Body of pancreas (tissue), 4 donors: Measurements from ENCODE around the gene CSAD.

Experiments used
- CTCF ChIP-seq, 7 experiments: fragments of 450-650 bp in 4 of 7; fragments of 200-600 bp in 3 of 7; sonication (generic) in 3 of 7; IDR thresholded peaks; one replicate each; pipeline ENCODE4 v1.5.1; 2016 to 2019; ENCODE audit warnings: antibody characterized with exemption in 7 of 7
- POLR2A ChIP-seq, 3 donors: fragments of 450-650 bp; IDR thresholded peaks; one replicate each; pipeline ENCODE4 v1.6.1; 2016; ENCODE audit warnings: antibody characterized with exemption in 3 of 3, mild to moderate bottlenecking in 2 of 3

GRCh38 chr12:53217051-53217930 is 36.6 kb upstream of the CSAD start:
- TF ChIP-seq CTCF (IDR thresholded peaks at IDR 0.05) (no peak), POLR2A (IDR thresholded peaks at IDR 0.05) (no peak)
